Psoas muscle (tissue), 8 donors: ENCODE data around the gene CASK. TPM values are rescaled to one million over a fixed set of nuclear protein-coding genes. Genes with fewer than 3 reads are reported as not detected.
A peak's percentile ranks its signal among the peaks of the same experiment; 100 is the strongest.

Experiments
- ATAC-seq, 4 donors: fragments of 200-7000 bp; cut with Tn5 transposase; one replicate each; pipeline ENCODE4 v1.9.1; 2020; ENCODE audit warnings: moderate library complexity in 3 of 4, mild to moderate bottlenecking in 2 of 4
- DNase-seq, 2 donors: peaks; one replicate each; pipeline ENCODE4 v3.0.0-alpha.2; 2020
- H3K27ac ChIP-seq: fragments of 200-600 bp; one replicate; pipeline ENCODE4 v1.8.0; 2022
- H3K27me3 ChIP-seq, 3 donors: fragments of 200-600 bp in 1 of 3; one replicate each; pipeline versions ENCODE4 v1.6.1 to v1.8.0; 2013 to 2022; ENCODE audit warnings: low read length in 2 of 3, mild to moderate bottlenecking in 2 of 3, moderate library complexity in 1 of 3; ENCODE audit not compliant: insufficient read depth in 3 of 3
- H3K36me3 ChIP-seq, 2 donors: fragments of 200-600 bp in 1 of 2; one replicate each; pipeline versions ENCODE4 v1.6.1 to v1.8.0; 2013 to 2022; ENCODE audit warnings: low read depth in 1 of 2, mild to moderate bottlenecking in 1 of 2, moderate library complexity in 1 of 2; ENCODE audit not compliant: insufficient read depth in 1 of 2
- H3K4me1 ChIP-seq: fragments of 200-600 bp; one replicate; pipeline ENCODE4 v1.8.0; 2022
- H3K4me3 ChIP-seq: fragments of 200-600 bp; one replicate; pipeline ENCODE4 v1.8.0; 2022; ENCODE audit warnings: mild to moderate bottlenecking
- H3K9me3 ChIP-seq: fragments of 200-600 bp; one replicate; pipeline ENCODE4 v1.8.0; 2022
- WGBS, 3 donors: extraction: QIAGEN DNeasy Blood & Tissue Kit; methylation state at CpG; one replicate each; pipeline versions ENCODE4 v1.1.6 to v1.1.7; 2013; 5-methylcytosine and 5-hydroxymethylcytosine counted together
- intact Hi-C, 2 donors: fragments of 100-400 bp; cut with DNase I; formaldehyde crosslinking; loops; one replicate each; pipeline versions ENCODE4 v1.11.0 to v1.14.2; 2022
- polyA plus RNA-seq, 3 donors: library from polyadenylated mRNA; stranded (reverse); fragments of 200-250 nt; gene quantifications; one replicate each; pipeline ENCODE4 v1.2.3, GENCODE V29; 2013
- total RNA-seq, 4 donors: library from RNA; stranded (reverse); fragmentation: NEBNext Ultra II Directional in 2 of 4; extraction: Animal tissue kit (Norgen Biotek cat#: 25700) in 2 of 4; gene quantifications; one replicate each; pipeline versions ENCODE4 v1.2.1 to v1.2.4, GENCODE V29; 2021 to 2023
- TF ChIP-seq, protein P1 (sequence below): fragments of 200-600 bp; IDR thresholded peaks from one replicate; pipeline ENCODE4 v1.8.0; 2022; ENCODE audit warnings: antibody characterized with exemption
- donor health status: healthy with polysubstance abuse.
- donor health status: DM: no; HTN: no; CAD: no; lungs with moderate emphysema.
- donor health status: Bipolar disorder and iron deficiency.
- donor health status: healthy.
- donor health status: DM: yes; HTN: yes; CAD: no.
- donor health status: DM: no; HTN: no; CAD: no.
- donor health status: DM: no; HTN: no; CAD: no.
- donor health status: DM: yes; HTN: yes; CAD: no.

CASK gene
- total and polyA plus RNA-seq, 7 donors, result 2.8 to 19.4 (median 9.7) TPM

DNA sequence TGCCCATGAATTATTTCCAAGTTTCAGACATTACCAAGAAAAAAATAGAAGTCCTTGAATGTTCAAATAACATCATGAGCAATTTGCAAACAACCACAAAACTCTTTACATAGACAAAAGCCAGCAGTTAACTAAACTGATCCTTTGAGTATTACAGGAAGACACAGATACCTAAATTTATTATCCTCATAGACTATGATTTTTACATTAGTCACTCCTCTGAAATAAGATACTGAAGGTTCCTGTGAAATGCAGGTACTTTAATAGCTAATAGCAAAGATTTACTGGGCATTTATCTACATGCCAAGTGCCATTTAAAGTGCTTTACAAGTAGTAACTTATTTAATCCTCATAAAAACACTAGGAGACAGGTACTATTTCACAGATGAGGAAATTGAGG, 161.7 kb downstream of the CASK start:
- intact Hi-C loops, result no loop called here
- no peak for DNase-seq

DNA sequence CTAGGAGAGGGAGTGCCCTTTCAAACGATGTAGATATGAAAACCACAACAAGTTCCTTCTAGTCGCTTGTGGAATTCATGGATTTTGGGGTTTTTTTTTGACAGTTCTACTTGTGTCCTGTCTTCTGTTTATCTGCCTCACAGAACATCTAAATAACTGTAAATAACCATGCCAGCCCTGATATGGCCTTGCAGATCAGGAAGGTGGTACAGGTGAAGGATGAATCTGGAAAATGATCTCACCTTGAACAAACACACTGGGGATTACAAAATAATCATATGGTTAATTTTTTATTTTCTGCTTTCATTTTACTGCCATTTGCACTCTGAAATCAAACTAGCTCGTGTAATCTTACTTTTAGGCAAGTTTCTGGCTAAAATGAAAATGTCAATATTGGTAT, 162.2 kb downstream of the CASK start:
- Histone ChIP-seq H3K9me3 (no peaks in the 10 kb centered on the region), H3K4me1 (no peaks in the 10 kb centered on the region), H3K4me3 (no peak overlapping the region), H3K27ac (no peak overlapping the region), H3K27me3 (peaks cover 0 to 4% (median 0%) of the 10 kb centered on the region in 3 donors), H3K36me3 (no peaks in the 10 kb centered on the region)
- 59 to 81% (median 70%) methylated on average over 3 of the region's 3 CpGs for WGBS, 3 donors
- ATAC-seq, result no peak
- intact Hi-C loops, result no loop called here
- DNase-seq, result no peak
- TF ChIP-seq, protein P1, sequence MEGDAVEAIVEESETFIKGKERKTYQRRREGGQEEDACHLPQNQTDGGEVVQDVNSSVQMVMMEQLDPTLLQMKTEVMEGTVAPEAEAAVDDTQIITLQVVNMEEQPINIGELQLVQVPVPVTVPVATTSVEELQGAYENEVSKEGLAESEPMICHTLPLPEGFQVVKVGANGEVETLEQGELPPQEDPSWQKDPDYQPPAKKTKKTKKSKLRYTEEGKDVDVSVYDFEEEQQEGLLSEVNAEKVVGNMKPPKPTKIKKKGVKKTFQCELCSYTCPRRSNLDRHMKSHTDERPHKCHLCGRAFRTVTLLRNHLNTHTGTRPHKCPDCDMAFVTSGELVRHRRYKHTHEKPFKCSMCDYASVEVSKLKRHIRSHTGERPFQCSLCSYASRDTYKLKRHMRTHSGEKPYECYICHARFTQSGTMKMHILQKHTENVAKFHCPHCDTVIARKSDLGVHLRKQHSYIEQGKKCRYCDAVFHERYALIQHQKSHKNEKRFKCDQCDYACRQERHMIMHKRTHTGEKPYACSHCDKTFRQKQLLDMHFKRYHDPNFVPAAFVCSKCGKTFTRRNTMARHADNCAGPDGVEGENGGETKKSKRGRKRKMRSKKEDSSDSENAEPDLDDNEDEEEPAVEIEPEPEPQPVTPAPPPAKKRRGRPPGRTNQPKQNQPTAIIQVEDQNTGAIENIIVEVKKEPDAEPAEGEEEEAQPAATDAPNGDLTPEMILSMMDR, result no peak

More for the DNA sequence above, 161.7 kb downstream of the CASK start:
- ATAC-seq, result no peak
- Histone ChIP-seq H3K27ac (no peak overlapping the region), H3K9me3 (no peaks in the 10 kb centered on the region), H3K4me3 (no peak overlapping the region), H3K4me1 (no peaks in the 10 kb centered on the region), H3K36me3 (no peaks in the 10 kb centered on the region), H3K27me3 (peaks cover 0 to 4% (median 0%) of the 10 kb centered on the region in 3 donors)
- TF ChIP-seq, protein P1, result no peak

GRCh38 chrX:41759817-41760216, 163.5 kb downstream of the CASK start:
- H3K9me3 ChIP-seq, result no peaks in the 10 kb centered on the region
- 35 to 75% (median 59%) methylated on average over 3 of the region's 3 CpGs for WGBS, 3 donors
- no peak for ATAC-seq
- intact Hi-C loops, result no loop called here
- TF ChIP-seq, protein P1, result peak; percentile 45
- H3K4me1 ChIP-seq, result no peaks in the 10 kb centered on the region
- H3K4me3 ChIP-seq, result no peak overlapping the region
- H3K27ac ChIP-seq, result no peak overlapping the region
- no peak for DNase-seq
- H3K36me3 ChIP-seq, result no peaks in the 10 kb centered on the region
- peaks cover 0 to 4% (median 0%) of the 10 kb centered on the region in 3 donors for H3K27me3 ChIP-seq

GRCh38 chrX:41758401-41758800, 165.0 kb downstream of the CASK start:
- no peak overlapping the region for H3K4me3 ChIP-seq
- no peak overlapping the region for H3K27ac ChIP-seq
- intact Hi-C loops, result no loop called here
- 90 to 97% (median 95%) methylated on average over 2 of the region's 2 CpGs for WGBS, 3 donors
- DNase-seq (no peak), ATAC-seq (no peak)
- H3K36me3 ChIP-seq, result no peaks in the 10 kb centered on the region
- TF ChIP-seq, protein P1, result no peak
- H3K4me1 ChIP-seq, result no peaks in the 10 kb centered on the region
- no peaks in the 10 kb centered on the region for H3K27me3 ChIP-seq
- no peaks in the 10 kb centered on the region for H3K9me3 ChIP-seq

DNA sequence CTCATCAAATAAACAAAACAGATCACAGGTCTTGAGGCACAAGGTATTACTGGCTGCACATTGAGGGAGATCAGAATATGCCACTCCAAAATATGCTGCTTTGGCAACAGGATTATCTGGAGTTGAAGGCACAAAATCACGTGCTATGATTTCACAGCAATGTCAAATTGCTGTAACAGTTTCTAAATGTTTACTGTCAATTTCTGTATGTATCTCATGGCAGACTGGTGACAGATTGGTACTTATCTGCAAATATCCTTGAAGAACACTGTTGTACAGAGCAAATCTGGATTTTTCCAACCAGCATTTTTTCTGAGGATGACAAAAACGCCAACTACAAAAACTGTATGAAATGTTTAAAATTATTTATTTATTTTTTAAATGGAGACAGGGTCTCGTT, 172.6 kb downstream of the CASK start:
- intact Hi-C loops, result no loop called here

More for the DNA sequence above, 172.6 kb downstream of the CASK start:
- H3K36me3 ChIP-seq, result no peaks in the 10 kb centered on the region
- H3K9me3 ChIP-seq, result no peaks in the 10 kb centered on the region
- TF ChIP-seq, protein P1, result no peak
- no peaks in the 10 kb centered on the region for H3K27me3 ChIP-seq
- H3K4me3 ChIP-seq, result no peak overlapping the region
- H3K4me1 ChIP-seq, result no peaks in the 10 kb centered on the region
- no peak overlapping the region for H3K27ac ChIP-seq
- 55 to 85% (median 80%) methylated on average over 3 of the region's 3 CpGs for WGBS, 3 donors
- ATAC-seq (no peak), DNase-seq (no peak)
